Peyer's patch (tissue), 4 donors: ENCODE results near the gene UTP11.

Experiments
- POLR2A ChIP-seq, 2 donors: fragments of 450-650 bp; IDR thresholded peaks; one replicate each; pipeline ENCODE4 v1.5.1; 2017; ENCODE audit warnings: antibody characterized with exemption in 2 of 2, mild to moderate bottlenecking in 2 of 2, moderate library complexity in 2 of 2
- TF ChIP-seq, protein P1 (sequence below), 6 experiments: fragments of 450-650 bp in 4 of 6; fragments of 200-600 bp in 2 of 6; sonication (generic) in 1 of 6; IDR thresholded peaks; one replicate each; pipeline ENCODE4 v1.5.1; 2017 to 2019; ENCODE audit warnings: antibody characterized with exemption in 6 of 6, mild to moderate bottlenecking in 3 of 6, moderate library complexity in 1 of 6

DNA sequence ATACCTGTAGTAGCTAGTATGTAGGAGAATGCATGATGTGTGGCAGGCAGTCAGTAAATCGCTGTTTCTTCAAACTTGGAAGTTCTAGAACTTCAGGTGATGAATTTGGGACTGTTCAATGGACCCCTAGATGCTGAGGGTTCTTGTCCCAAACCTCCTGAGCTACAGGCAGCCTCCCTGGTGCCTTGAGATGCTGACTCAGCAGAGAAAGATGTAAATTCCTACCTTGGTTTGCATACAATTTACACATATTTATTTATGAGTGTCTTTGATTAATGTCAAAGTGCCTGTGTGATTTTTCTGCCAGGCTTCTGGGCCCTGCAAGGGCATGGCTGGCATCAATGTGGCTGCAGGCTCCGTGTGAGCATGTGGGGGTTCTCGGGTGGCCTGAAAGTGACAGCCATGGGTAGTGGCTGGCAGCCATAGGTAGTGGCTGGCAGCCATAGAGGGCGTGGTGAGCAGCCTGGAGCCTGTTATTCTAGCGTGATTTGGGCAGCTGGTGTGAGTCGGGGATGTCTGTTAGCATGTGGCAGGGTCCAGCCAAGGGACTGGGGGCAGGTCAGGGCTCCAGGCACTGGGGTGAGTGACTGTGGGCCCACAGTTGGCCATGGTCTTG is 47.2 kb downstream of the UTP11 start:
- TF ChIP-seq, protein P1, sequence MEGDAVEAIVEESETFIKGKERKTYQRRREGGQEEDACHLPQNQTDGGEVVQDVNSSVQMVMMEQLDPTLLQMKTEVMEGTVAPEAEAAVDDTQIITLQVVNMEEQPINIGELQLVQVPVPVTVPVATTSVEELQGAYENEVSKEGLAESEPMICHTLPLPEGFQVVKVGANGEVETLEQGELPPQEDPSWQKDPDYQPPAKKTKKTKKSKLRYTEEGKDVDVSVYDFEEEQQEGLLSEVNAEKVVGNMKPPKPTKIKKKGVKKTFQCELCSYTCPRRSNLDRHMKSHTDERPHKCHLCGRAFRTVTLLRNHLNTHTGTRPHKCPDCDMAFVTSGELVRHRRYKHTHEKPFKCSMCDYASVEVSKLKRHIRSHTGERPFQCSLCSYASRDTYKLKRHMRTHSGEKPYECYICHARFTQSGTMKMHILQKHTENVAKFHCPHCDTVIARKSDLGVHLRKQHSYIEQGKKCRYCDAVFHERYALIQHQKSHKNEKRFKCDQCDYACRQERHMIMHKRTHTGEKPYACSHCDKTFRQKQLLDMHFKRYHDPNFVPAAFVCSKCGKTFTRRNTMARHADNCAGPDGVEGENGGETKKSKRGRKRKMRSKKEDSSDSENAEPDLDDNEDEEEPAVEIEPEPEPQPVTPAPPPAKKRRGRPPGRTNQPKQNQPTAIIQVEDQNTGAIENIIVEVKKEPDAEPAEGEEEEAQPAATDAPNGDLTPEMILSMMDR (IDR thresholded peaks at IDR 0.05) = no peak
- TF ChIP-seq POLR2A (IDR thresholded peaks at IDR 0.05) = no peak
